Breast epithelium (tissue), 3 donors: Measurements from ENCODE around the gene VSIG8.

ENCODE experiments used
- CTCF ChIP-seq, 3 donors: fragments of 450-650 bp; IDR thresholded peaks; one replicate each; pipeline ENCODE4 v1.5.1; 2016 to 2017; ENCODE audit warnings: antibody characterized with exemption in 3 of 3, mild to moderate bottlenecking in 3 of 3, moderate library complexity in 3 of 3
- POLR2A ChIP-seq: fragments of 450-650 bp; IDR thresholded peaks from one replicate; pipeline ENCODE4 v1.6.1; 2016; ENCODE audit warnings: antibody characterized with exemption, mild to moderate bottlenecking, moderate library complexity
- POLR2AphosphoS5 ChIP-seq, 3 donors: sonication (generic); formaldehyde crosslinking; IDR thresholded peaks; one replicate each; pipeline ENCODE4 v1.6.1; 2017; ENCODE audit warnings: antibody characterized with exemption in 3 of 3

- no peak for TF ChIP-seq POLR2A
- TF ChIP-seq CTCF (IDR thresholded peaks at IDR 0.05), result no peak
- no peak for TF ChIP-seq POLR2AphosphoS5 (IDR thresholded peaks at IDR 0.05)
Observed at GRCh38 chr1:159849626-159850366, 12.7 kb downstream of the VSIG8 start.
